ENCODE data around the gene GDAP2.

The GDAP2 gene

DNA sequence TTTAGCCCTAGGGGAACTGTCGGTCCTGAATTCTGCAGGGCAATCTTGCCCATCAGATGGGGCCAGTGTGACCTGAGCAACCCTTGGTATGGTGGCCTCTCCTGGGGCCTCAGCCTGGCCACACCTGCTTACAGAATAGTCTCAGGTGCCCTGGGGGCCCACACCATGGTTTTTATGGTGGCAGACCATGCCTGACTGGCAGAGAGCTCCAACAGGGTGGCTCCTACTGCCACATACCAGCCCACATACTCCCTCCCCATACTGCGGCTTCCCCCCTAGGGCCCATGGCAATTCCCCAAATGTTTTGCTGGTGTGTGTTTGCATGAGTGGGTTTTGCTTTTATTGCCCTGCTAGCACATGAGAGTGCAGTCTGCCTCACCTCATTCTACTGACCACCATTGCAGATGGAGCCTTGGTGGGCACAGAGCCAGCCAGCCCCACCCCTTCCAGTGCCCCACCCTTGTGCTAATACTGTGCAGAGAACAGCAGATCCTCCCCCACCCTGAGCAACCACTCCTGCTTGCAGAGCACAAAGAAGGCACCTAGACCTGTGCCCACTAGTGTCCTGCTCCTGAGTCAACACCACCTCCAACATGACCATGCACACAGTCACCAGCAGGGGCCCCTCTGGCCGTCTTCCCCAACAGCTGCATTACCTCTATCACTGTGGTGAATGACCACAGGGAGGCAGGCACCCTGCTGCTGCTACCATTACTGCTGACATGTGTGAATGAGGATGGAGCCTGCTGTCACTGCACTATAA lies 86.8 kb downstream of the GDAP2 start:
- no peak for DNase-seq (ENCODE audit: low spot score)

DNA sequence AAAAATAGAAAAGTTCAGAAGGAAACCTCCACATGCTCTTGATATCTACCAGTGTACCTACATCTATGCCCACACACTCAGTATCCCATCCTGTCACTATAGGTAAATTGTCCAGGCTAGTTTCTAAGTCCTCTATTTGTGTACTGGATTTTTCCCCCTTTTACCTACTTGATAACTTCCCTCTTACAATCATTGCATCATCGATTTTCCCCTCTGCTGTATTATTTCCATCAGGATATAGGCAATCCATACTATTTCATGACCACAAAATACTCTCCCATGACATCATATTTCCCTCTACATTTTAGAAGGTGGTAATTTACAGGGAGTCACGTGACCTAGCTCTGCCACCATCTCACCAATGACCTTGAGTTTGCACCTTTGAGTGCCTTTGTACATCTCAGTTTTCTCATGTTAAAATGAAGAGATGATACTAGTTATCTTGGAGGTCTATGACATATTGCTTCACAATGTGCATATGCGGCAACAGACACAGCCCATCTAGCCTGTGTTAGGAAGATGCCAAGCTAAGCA lies 88.2 kb downstream of the GDAP2 start:
- no peak for DNase-seq (ENCODE audit: low spot score)

DNA sequence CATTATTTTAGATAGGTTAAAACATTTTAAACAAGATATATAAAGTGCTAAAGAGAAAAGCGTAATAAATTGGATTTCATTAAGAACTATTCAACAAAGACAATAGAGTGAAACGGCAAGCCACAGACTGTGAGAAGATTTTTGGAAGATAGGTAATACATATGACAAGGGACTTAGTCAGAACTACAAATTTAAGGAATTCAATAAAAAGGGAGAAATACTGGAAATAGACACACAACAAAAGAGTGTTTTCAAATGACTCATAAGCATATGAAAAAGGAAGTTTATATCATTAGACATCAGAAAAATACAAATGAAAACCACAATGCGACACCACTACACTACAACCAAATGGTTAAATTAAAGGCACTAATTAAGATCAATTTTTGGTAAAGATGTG lies 90.5 kb downstream of the GDAP2 start:
- no peak for DNase-seq (ENCODE audit: low spot score)

DNA sequence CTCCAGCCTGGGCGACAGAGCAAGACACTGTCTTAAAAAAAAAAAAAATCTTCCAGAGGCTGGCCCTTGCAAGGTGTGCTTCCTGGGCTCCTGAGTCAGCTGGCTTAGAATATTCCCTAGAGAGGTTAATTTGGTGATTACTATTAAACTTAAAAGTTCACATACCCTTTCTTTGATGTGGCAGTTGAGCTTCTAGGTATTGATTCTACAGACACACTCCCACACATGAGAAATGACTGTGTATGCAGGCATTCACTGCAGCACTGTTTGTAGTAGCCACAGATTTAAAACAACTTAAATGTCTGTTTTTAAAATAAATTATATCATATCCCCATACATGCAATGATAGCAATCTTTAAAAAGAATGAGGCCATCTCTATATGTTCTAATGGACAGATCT lies 93.4 kb downstream of the GDAP2 start:
- no peak for DNase-seq (ENCODE audit: low spot score)

DNA sequence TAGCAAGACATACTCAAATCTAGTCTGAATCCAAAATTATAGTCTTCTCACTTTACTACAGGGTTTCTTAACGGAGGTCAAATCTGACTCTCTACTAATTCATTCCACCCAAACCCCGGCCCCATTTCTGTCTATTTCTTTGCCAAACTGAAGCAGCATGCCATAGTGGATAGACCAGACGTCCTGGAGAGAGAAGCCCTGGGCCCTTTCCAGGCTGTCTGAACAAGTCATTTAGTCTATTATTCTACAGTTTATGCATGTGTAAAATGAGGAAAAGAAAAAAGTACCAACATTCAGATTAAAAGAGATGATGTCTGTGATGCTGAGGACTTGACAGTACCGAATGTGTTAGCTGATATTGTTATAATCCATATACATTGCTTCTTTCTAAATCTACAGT lies 95.0 kb downstream of the GDAP2 start:
- DNase-seq (ENCODE audit: low spot score): no peak

DNA sequence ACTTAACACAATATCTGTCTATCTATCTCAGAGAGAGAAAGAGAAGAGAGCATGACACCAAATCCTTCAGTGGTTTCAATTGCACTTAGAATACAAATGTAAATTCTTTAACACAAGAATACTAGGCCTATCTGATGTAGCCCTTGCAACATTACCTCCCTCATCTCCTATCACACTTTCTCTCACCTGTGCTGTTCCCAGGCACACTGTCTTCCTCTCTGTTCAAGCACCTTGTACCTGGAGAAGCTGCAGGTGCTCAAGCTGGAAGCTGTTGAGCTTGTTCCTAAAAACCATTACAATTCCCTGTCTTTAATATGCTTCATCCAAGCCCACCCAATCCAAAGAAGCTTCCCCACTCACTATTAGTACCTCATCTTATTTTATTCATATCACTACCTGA lies 97.0 kb downstream of the GDAP2 start:
- DNase-seq (ENCODE audit: low spot score): no peak

DNA sequence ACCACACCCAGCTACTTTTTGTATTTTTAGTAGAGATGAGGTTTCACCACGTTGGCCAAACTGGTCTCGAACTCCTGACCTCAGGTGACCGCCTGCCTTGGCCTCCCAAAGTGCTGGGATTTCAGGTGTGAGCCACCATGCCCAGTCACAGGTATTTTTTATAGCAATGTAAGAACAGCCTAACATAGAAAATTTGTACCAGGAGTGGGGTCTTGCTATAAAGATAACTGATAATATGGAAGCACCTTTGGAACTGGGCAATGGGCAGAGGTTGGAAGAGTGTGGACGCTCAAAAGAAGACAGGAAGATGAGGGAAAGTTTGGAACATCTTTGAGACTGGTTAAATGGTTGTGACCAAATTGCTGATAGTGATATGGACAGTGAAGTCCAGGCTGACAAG lies 99.2 kb downstream of the GDAP2 start:
- no peak for DNase-seq (ENCODE audit: low spot score)

DNA sequence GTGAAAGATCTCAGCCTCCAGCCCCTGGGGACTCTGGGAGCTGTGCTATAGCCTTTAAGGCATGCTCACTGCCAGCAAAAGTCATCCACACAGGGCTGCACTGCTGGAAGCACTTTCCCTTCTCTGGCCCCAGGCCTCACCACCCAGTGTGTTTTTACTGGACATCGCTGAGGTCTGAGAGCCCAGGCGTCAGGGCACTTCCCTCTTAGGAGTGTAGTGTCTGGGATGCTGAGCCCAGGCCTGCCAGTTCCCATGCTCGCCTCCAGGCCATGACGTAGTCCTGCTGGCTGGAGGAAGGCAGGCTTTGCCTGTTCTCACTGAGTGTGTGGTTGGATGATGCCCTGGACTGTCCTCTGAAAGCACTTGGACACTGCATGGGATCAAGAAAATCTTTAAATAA lies 101.2 kb downstream of the GDAP2 start:
- DNase-seq (ENCODE audit: low spot score): peak; percentile 35

DNA sequence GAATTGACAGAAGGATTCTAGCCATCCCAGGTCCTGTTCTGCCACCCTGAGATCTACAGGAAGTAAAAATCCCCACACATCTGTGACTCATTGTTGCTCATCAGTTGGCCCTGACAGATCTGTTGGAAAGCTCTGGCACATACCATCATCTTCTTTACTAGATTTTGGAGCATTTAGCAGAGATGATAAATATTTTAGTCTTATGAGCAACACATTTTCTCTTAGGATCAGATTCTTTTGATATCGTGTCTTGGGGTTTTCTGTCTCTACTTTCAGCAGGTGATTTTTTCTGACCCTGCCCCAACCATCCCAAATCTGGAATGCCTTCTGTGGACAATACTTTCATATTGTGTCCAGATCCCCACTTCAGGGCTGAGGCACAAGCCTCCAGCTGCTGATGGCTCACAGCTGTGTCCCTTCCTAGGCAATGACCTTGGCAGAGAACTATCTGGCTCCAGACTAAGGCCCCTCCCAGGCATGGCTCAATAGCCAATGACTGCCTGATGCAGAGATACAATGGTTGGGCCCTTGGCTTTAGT lies 102.8 kb downstream of the GDAP2 start:
- DNase-seq (ENCODE audit: low spot score): peak; percentile 46

DNA sequence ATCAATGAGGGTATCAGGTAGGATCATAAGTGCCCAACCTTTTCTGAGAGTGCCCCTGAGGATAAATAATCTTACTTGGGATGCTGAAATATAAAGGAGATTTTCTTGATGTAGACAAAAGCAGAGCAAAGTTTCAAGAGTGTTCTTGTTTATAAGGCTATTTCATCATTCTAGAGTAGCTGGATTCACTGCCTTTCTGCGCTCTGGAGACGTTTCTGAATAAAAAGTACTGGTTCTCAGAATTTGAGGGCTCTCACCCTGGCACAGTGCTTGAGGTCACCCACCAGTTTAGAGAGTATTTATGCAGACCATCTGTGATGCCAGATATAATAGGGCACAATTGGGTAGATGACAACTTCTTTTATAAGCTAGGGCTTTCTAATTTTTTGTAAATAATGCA lies 103.3 kb downstream of the GDAP2 start:
- no peak for DNase-seq (ENCODE audit: low spot score)

DNA sequence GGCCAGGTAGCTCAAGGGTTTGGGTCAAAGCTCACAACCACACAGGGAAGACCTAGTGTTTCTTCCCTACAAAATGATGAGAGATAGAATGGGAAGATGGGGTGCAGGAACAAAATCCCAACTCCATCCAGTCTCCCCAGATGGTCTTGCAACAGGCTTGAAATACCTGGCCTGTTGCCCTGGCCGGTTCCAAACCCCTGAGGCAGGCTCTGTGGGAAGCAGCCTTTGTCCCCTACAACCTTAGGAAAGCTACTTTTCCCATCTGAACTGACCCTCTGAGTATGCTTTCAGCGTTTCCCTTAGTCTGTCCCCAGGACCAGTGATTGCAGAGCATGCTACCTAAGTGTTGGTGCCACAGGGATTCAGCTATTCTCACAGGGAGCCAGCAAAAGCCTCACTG lies 104.0 kb downstream of the GDAP2 start:
- no peak for DNase-seq (ENCODE audit: low spot score)

DNA sequence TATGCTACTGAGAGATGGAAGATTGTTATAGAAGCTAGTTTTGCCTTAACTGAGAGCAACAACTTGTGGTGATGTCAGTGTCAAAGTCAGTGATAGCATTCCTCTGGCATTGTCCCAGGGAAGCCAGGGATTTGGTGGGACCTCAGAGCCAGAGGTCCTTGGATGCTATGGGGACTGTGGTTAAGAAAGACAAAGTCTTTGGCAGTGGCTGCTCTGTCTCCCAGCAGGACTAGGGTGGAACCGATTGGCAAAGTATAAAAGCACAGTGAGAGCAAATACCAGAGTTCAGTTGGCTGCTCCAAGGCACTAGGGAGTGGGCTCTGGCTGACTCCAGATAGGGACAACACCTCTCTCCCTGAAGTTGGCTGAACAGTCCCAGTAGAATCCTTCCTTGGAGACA lies 104.8 kb downstream of the GDAP2 start:
- no peak for DNase-seq (ENCODE audit: low spot score)

DNA sequence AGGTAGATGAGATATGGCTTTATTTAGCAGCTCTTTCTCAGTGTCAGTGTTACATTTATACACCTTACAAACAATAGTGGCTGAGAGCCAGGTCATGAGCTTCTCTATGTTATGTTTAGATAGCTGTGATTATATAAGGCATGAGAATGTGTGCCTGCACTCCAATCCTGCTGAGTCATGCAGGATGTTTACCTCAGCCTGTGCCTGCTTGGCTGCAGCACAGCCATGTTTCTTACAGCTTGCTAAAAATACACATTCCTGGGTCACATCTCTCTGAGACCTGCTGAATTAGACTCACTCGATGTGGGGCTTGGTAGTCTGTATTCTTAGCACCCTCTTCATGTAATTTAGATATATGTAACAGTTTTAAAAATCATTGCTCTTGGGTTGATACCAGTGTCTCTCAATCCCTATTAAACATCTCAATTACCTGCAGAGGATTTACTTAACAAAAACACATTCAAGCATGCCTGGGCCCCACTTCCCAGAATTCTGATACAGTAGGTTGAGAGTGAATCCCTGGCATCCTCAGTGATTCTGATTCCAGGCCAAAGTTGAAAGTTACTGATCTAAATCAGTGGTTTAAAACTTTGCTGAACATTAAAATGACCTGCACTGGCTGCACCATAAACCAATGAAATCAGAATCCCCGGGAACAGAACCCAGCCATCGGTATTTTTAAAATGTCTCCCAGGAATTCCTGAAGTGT lies 107.5 kb downstream of the GDAP2 start:
- DNase-seq (ENCODE audit: low spot score): peak; percentile 27

DNA sequence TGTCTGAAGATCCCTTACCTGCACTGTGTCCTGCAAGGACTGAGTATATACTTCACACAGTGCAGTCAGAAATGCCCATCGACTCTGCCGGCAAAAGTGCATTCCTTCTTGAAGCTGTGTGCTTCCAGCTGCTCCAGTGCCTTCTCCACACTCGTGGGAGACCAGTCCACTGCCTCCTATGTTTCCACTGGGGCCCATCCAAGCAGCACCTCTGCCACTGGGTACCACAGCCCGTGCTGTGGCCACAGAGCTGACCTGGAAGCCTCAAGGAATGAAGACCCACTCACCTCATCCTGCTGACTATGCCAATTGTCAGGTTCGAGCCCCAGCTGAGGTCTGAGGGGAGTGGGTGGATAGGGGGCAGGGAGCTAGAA lies 108.1 kb downstream of the GDAP2 start:
- no peak for DNase-seq (ENCODE audit: low spot score)

DNA sequence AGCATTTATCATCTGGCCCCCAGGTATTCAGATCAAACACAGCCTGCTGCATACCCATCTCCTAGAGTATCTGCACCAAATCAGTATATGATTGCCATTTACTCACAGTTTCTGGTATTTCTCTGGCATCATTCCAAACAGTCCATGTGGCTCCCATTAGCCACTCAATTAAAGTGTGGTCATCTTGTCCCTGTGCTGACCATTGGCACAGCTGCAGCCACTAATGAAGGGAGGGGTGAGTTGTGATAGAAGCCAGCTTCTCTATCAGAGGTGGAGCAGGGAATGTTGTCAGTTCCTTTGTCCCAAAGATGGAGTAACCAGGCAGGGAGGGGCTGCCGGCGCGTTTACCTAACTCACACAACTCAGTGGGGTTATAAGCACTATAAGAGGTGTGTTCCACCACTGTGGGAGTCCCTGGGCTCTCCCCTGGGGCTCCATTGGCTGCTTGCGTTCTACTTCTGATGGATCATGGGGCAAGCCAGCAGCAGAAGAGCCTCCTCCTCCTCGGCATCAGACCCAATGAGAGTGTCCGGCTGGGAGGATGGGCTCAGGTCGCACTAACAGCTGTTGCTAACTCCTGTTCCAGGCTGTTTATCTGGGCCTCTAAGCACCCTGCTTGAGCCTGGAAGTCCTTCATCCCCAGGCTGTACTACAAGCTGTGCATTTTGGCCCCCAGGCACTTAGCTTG lies 108.6 kb downstream of the GDAP2 start:
- DNase-seq (ENCODE audit: low spot score): no peak

DNA sequence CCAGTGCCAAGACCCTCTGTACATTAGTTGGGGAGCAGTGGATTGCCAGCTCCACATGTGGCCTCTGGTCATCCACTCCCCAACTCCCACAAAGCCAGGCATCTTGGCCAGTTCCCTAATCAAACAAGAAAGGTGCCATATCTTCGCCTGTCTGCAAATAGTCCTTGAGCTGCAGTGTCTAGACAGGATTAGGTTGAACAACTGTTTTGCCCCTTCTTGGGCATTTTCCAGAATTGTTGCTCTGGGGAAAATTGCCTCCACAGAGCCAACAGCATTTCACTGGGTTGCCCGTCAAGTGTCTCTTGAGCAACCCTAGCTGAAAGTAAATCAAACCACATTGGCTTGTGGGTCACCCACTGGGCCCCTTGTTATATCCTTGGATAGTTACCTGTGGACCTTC lies 109.3 kb downstream of the GDAP2 start:
- no peak for DNase-seq (ENCODE audit: low spot score)

DNA sequence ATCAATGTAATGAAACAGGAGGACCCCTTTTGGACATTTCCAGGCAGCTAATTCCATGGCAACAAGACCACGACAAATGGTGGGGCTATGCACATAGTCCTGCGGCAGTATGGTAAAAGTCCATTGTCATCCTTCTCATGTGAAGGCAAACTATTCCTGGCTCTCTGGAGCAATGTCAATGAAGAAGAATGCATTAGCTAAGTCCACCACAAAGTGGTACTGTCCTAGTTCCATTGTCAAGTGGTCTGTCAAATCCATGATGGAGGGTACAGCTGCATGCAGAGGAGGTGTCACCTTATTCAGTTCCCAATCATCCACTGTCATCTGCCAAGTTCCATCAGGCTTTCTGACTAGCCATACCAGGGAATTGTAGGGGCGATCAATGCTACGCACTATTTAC lies 110.1 kb downstream of the GDAP2 start:
- DNase-seq (ENCODE audit: low spot score): no peak

DNA sequence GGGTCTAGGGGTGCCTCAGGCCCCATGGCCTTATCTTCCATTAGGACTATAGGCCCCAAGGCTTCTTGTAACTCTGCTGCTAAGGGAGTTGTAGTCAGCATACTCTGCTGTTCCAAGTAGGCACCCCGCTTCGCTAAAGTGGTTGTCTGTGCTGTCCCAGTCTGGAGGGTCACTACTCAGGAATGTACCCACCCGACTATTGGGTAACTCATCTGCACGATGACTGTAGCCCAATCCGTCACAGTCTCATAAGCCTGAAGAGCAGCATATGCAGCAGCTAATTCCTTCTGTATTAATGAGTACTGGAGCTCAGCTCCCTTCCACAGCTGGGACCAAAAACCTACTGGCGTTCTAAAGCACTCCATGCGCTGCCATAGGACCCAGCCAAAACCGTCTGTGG lies 111.0 kb downstream of the GDAP2 start:
- DNase-seq (ENCODE audit: low spot score): no peak

DNA sequence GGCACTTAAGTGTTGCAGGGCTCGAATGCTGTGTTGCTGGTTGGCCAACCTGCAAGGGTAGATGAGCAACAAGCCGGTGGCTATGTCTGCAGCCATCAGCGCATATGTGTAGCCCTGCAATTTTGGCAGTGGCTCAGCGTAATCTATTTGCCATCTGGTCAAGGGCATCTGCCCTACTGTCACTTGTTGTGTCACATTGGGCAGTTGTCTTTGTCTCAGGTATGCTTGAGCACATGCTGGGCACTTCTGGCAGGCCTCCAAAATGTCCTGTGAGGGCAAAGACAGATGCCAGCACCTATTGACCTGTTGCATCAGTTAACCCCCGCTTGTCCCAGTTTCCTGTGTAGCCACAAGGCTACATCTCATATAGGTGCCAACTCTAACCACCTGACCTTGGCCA lies 111.8 kb downstream of the GDAP2 start:
- no peak for DNase-seq (ENCODE audit: low spot score)

DNA sequence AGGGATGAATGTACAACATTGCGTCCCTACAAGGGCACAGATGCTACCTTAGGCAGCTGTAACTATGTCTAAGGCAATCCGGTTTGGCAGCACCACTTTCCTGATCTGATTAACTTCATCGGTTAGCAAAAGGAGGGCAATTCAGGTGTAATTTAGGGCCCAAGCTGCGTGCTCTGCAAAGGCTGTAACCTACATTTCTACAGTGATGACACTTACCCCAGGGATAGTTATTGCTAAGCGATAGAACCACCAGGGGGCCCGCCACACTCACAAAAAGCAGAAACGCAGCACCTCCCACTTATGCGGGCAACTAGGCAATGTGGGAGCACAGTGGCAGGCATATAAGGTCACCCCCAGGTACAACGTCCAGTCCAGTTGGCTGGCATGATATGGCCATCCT lies 113.5 kb downstream of the GDAP2 start:
- DNase-seq (ENCODE audit: low spot score): no peak

DNA sequence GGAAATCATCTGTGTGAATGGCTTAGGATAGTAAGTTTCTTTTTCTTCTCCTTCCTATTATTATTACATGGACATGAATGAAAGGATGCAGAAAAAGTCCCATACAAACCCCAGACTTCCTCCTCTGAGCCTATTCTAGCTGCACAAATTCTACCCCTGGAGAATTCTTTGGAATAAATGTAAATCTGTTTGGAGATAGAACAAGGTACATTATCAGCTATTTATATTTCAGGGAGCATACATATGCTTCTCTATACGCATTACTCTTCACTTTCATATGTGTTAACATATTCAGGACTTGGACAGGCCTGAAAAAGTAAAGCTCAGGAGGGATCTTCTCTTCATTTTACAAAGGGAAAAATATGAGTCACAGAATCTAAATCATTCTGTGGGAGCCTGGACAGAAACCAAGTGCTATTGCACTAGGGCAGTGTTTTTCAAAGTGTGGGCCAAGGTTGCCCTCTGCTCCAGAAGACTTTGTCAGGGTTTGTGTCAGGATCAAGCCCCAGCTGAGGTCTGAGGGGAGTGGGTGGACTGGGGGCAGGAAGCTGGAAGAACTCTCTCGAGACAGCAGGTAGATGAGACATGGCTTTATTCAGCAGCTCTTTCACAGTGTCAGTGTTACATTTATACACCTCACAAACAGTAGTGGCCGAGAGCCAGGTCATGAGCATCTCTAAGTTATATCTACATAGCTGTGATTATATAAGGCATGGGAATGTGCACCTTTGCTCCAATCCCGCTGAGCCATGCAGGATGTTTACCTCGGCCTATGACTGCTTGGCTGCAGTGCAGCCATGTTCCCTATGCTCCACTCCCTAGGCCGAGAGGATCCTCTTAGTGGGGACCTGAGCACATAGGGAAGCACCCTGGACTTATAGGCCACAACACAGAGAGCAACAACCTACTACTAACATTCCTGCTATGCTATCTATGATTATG lies 114.3 kb downstream of the GDAP2 start:
- DNase-seq (ENCODE audit: low spot score): no peak
